SK-N-SH (cell line): ENCODE results near the gene APOLD1. TPM values are rescaled to one million over a fixed set of nuclear protein-coding genes. Genes with fewer than 3 reads are reported as not detected.
"Not testable (repeated sequence)": the region's sequence is repeated elsewhere in the genome, so short reads cannot be mapped to it uniquely, and the experiment has no call there.

ENCODE experiments used
- CTCF ChIA-PET: fragments of 300-600, 350-600 bp; formaldehyde crosslinking; extraction: SDS; loops from one replicate; lab custom pipeline; 2021; lab: Yijun Ruan, JAX
- POLR2A ChIA-PET: fragments of 350-600 bp; sonication (Branson Sonifier 250); formaldehyde crosslinking; extraction: SDS; loops from one replicate; lab custom pipeline; 2020; ENCODE audit warnings: antibody characterized with exemption, inconsistent platforms; lab: Yijun Ruan, JAX
- DNase-seq: peaks from one replicate; pipeline ENCODE4 v3.0.0; 2012
- H2AFZ ChIP-seq: fragments of 200-600 bp; sonication (generic); 2 replicates; pipeline ENCODE4 v1.8.1; 2016; ENCODE audit warnings: antibody characterized with exemption, mild to moderate bottlenecking, low read depth
- H3F3A ChIP-seq: fragments of 200-600 bp; sonication (generic); replicated peaks from 2 replicates; pipeline ENCODE3; 2016; ENCODE audit warnings: antibody characterized with exemption, mild to moderate bottlenecking; ENCODE audit not compliant: insufficient read depth
- H3K27ac ChIP-seq, 2 experiments: fragments of 200-500 bp in 1 of 2; fragments of 200-600 bp in 1 of 2; sonication (Bioruptor generic) in 1 of 2; sonication (generic), shearing (Covaris generic) in 1 of 2; 2 replicates each; pipeline versions ENCODE4 v1.5.1 to v1.6.1; 2014 to 2016; ENCODE audit warnings: low read depth in 2 of 2, inconsistent platforms in 1 of 2, low read length in 1 of 2, mild to moderate bottlenecking in 1 of 2, mixed read lengths in 1 of 2
- H3K27me3 ChIP-seq: fragments of 200-600 bp; sonication (generic), shearing (Covaris generic); 2 replicates; pipeline ENCODE4 v1.6.1; 2016; ENCODE audit warnings: mixed run types; ENCODE audit not compliant: insufficient read depth
- H3K36me3 ChIP-seq, 2 experiments: fragments of 200-500 bp in 1 of 2; fragments of 200-600 bp in 1 of 2; sonication (Bioruptor generic) in 1 of 2; sonication (generic) in 1 of 2; replicated peaks in 1 of 2; 2 replicates each; pipeline versions ENCODE3 to v1.5.1; 2014 to 2016; ENCODE audit warnings: low read length in 1 of 2, mild to moderate bottlenecking in 1 of 2; ENCODE audit not compliant: insufficient read depth in 2 of 2, control insufficient read depth in 1 of 2
- H3K4me1 ChIP-seq, 2 experiments: fragments of 200-500 bp in 1 of 2; fragments of 200-600 bp in 1 of 2; sonication (Bioruptor generic) in 1 of 2; sonication (generic), shearing (Covaris generic) in 1 of 2; 2 replicates each; pipeline versions ENCODE4 v1.5.1 to v1.6.1; 2014 to 2016; ENCODE audit warnings: low read depth in 1 of 2, low read length in 1 of 2, mixed run types in 1 of 2; ENCODE audit not compliant: insufficient read depth in 2 of 2, control insufficient read depth in 1 of 2
- H3K4me2 ChIP-seq: fragments of 200-600 bp; sonication (generic), shearing (Covaris generic); 2 replicates; pipeline ENCODE4 v1.6.1; 2017; ENCODE audit warnings: mixed run types
- H3K4me3 ChIP-seq, 2 experiments: fragments of 200-500 bp in 1 of 2; fragments of 200-600 bp in 1 of 2; sonication (Bioruptor generic) in 1 of 2; sonication (generic), shearing (Covaris generic) in 1 of 2; 2 replicates each; pipeline versions ENCODE4 v1.5.1 to v1.8.1; 2014 to 2016; ENCODE audit warnings: low read depth in 2 of 2, inconsistent platforms in 1 of 2, low read length in 1 of 2, mild to moderate bottlenecking in 1 of 2, mixed read lengths in 1 of 2, moderate library complexity in 1 of 2
- H3K79me2 ChIP-seq: fragments of 200-600 bp; sonication (generic); 2 replicates; pipeline ENCODE4 v1.8.1; 2017; ENCODE audit warnings: mild to moderate bottlenecking; ENCODE audit not compliant: insufficient read depth
- H3K9ac ChIP-seq: fragments of 200-600 bp; sonication (generic); 2 replicates; pipeline ENCODE4 v1.6.1; 2017; ENCODE audit warnings: mixed run types
- H3K9me2 ChIP-seq: fragments of 200-600 bp; sonication (generic); 2 replicates; pipeline ENCODE4 v1.6.1; 2017; ENCODE audit warnings: mixed run types
- H3K9me3 ChIP-seq: fragments of 200-600 bp; sonication (generic); 2 replicates; pipeline ENCODE4 v1.6.1; 2017; ENCODE audit warnings: mixed run types, mild to moderate bottlenecking, moderate library complexity
- H4K20me1 ChIP-seq: fragments of 200-600 bp; sonication (generic); 2 replicates; pipeline ENCODE4 v1.6.1; 2017; ENCODE audit warnings: mild to moderate bottlenecking, mixed run types; ENCODE audit not compliant: insufficient read depth
- CHD2 ChIP-seq: fragments of 150-350 bp; IDR thresholded peaks from 2 replicates; pipeline ENCODE4 v1.6.1; 2018; ENCODE audit warnings: low read length; ENCODE audit not compliant: partially characterized antibody
- ELF1 ChIP-seq: IDR thresholded peaks from 2 replicates; pipeline ENCODE4 v1.4.0; 2012
- FOSL2 ChIP-seq: IDR thresholded peaks from 2 replicates; pipeline ENCODE4 v1.4.0; 2012; ENCODE audit warnings: low read depth, mild to moderate bottlenecking, moderate library complexity, borderline replicate concordance
- FOXM1 ChIP-seq: IDR thresholded peaks from 2 replicates; pipeline ENCODE4 v1.4.0; 2012; ENCODE audit warnings: low read depth, mild to moderate bottlenecking
- GABPA ChIP-seq: IDR thresholded peaks from 2 replicates; pipeline ENCODE4 v1.4.0; 2012; ENCODE audit warnings: low read depth, mild to moderate bottlenecking
- GATA2 ChIP-seq: sonication (generic); formaldehyde crosslinking; IDR thresholded peaks from 2 replicates; pipeline ENCODE4 v1.5.0; 2020; ENCODE audit warnings: mild to moderate bottlenecking, missing genetic modification reagents
- JUND ChIP-seq: IDR thresholded peaks from 2 replicates; pipeline ENCODE4 v1.4.0; 2012
- MEF2A ChIP-seq: IDR thresholded peaks from 2 replicates; pipeline ENCODE4 v1.4.0; 2012; ENCODE audit warnings: low read depth, borderline replicate concordance
- MXI1 ChIP-seq: IDR thresholded peaks from 2 replicates; pipeline ENCODE4 v1.6.1; 2012; ENCODE audit warnings: mild to moderate bottlenecking, low read depth, low read length, improper control_type of control experiment
- NFIC ChIP-seq: IDR thresholded peaks from 2 replicates; pipeline ENCODE4 v1.4.0; 2012; ENCODE audit warnings: borderline replicate concordance
- NRF1 ChIP-seq: IDR thresholded peaks from 2 replicates; pipeline ENCODE4 v1.6.1; 2012; ENCODE audit warnings: low read depth, mild to moderate bottlenecking, low read length
- RAD21 ChIP-seq: IDR thresholded peaks from 2 replicates; pipeline ENCODE4 v1.6.1; 2012; ENCODE audit warnings: mild to moderate bottlenecking, low read length
- SMC3 ChIP-seq: IDR thresholded peaks from 2 replicates; pipeline ENCODE4 v1.6.1; 2012; ENCODE audit warnings: low read depth, low read length, improper control_type of control experiment
- TAF1 ChIP-seq: IDR thresholded peaks from 2 replicates; pipeline ENCODE4 v1.6.1; 2012; ENCODE audit warnings: low read depth, mild to moderate bottlenecking, low read length, moderate library complexity, borderline replicate concordance
- TCF12 ChIP-seq: IDR thresholded peaks from 2 replicates; pipeline ENCODE4 v1.4.0; 2012
- WGBS: methylation state at CpG from one replicate; pipeline ENCODE4 v1.1.6; 2017; ENCODE audit warnings: low lambda C conversion rate; 5-methylcytosine and 5-hydroxymethylcytosine counted together
- polyA plus RNA-seq, 3 experiments: library from polyadenylated mRNA; depleted of rRNA; stranded (reverse); fragments of >200 nt; gene quantifications; 2 replicates each; pipeline ENCODE4 v1.2.3, GENCODE V29; 2012
- TF ChIP-seq, protein P1 (sequence below): fragments of 150-350 bp; IDR thresholded peaks from 2 replicates; pipeline ENCODE4 v1.6.1; 2016; ENCODE audit warnings: mild to moderate bottlenecking, low read depth, low read length
- TF ChIP-seq, protein P2 (sequence below): IDR thresholded peaks from 2 replicates; pipeline ENCODE4; 2012
- TF ChIP-seq, protein P3 (sequence below): IDR thresholded peaks from 2 replicates; pipeline ENCODE4 v1.4.0; 2012; ENCODE audit warnings: low read depth

The APOLD1 gene
- polyA plus RNA-seq, 1 of the 3 experiments (the other 2 are of a cell fraction): 1.7 TPM

DNA sequence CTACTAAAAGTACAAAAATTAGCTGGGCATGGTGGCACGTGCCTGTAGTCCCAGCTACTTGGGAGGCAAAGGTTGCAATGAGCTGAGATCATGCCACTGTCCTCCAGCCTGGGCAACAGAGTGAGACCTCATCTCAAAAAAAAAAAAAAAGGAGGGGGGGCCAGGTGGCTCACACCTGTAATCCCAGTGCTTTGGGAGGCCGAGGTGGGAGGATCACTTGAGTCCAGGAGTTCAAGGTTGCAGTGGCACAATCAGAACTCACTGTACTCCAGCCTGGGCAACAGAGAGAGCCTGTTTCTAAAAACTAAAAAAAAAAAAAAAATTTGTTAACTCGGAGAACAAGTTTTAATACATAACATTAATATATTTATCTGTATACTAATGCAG lies 22.1 kb downstream of the APOLD1 start:
- H3K9me3 ChIP-seq, H3K9ac ChIP-seq, H4K20me1 ChIP-seq, H3K79me2 ChIP-seq, POLR2A ChIA-PET, H3K36me3 ChIP-seq, DNase-seq, H3K27me3 ChIP-seq, CTCF ChIA-PET, H3K9me2 ChIP-seq, H3K4me3 ChIP-seq, H3K4me2 ChIP-seq, H2AFZ ChIP-seq, H3K27ac ChIP-seq: not testable (repeated sequence)
- peaks cover 30% of the 10 kb centered on the region for H3F3A ChIP-seq
- H3K4me1 ChIP-seq: peaks cover 4 to 28% of the 10 kb centered on the region in 2 experiments; a peak in 2 of 4 replicates
- WGBS: 77% methylated on average over 3 of the region's 3 CpGs

DNA sequence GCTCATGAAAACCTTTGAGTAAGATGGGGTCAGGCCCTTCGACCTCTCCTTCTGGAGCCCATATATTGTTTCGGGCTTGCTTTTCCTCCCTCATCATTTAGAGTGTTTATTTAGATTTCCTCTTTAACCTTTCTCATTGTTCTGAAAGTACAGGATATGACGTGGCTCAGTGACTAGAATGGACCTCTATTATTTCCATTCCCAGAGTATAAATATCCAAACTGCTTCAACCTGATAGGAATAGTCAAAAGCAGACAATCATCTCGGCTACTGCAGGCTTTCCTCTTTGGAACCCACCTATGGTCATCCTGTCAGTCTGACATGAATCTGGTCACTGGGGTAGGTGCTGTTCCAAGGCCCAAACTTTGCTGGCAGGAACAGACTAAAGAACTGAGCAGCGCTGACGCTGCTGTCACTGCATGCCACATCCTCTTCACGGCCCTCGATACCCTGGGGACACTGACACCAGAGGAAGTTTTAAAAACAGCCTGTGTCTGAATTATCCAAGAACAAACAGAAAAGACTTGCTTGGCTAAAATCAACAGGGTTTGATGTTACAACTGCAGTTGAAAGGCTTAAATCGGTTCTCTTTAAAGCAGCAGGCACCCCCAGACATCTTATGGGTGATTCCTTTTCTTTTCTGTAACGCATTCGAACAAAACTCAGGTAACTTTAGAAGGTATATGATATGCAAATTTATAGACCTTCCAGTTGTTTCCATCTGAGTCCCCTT lies 22.7 kb downstream of the APOLD1 start:
- no peaks in the 10 kb centered on the region for H3K9me3 ChIP-seq
- H3K27me3 ChIP-seq: no peaks in the 10 kb centered on the region
- TF ChIP-seq, protein P1, sequence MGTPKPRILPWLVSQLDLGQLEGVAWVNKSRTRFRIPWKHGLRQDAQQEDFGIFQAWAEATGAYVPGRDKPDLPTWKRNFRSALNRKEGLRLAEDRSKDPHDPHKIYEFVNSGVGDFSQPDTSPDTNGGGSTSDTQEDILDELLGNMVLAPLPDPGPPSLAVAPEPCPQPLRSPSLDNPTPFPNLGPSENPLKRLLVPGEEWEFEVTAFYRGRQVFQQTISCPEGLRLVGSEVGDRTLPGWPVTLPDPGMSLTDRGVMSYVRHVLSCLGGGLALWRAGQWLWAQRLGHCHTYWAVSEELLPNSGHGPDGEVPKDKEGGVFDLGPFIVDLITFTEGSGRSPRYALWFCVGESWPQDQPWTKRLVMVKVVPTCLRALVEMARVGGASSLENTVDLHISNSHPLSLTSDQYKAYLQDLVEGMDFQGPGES: no peak
- TF ChIP-seq FOSL2 (no peak), MXI1 (no peak), GATA2 (no peak), GABPA (no peak), TCF12 (no peak), RAD21 (no peak), SMC3 (no peak), MEF2A (no peak), FOXM1 (no peak), CHD2 (no peak), ELF1 (no peak), JUND (no peak), TAF1 (no peak), NFIC (no peak), NRF1 (no peak)
- TF ChIP-seq, protein P2, sequence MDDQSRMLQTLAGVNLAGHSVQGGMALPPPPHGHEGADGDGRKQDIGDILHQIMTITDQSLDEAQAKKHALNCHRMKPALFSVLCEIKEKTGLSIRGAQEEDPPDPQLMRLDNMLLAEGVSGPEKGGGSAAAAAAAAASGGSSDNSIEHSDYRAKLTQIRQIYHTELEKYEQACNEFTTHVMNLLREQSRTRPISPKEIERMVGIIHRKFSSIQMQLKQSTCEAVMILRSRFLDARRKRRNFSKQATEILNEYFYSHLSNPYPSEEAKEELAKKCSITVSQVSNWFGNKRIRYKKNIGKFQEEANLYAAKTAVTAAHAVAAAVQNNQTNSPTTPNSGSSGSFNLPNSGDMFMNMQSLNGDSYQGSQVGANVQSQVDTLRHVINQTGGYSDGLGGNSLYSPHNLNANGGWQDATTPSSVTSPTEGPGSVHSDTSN: no peak
- TF ChIP-seq, protein P3, sequence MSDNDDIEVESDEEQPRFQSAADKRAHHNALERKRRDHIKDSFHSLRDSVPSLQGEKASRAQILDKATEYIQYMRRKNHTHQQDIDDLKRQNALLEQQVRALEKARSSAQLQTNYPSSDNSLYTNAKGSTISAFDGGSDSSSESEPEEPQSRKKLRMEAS: no peak
- DNase-seq: no peak
- H3K27ac ChIP-seq: peak overlapping the region in 1 of 2 experiments; percentile 80; a peak in 2 of 4 replicates
- peak overlapping the region; percentile 2; the same call in 1 of the 2 replicates for H3K9ac ChIP-seq
- peak overlapping the region; percentile 64; the same call in 1 of the 2 replicates for H3K4me2 ChIP-seq
- no peaks in the 10 kb centered on the region for H3K36me3 ChIP-seq
- H3K4me1 ChIP-seq: peaks cover 2 to 24% of the 10 kb centered on the region in 2 experiments; a peak in 2 of 4 replicates
- ChIA-PET POLR2A (no interaction called here), CTCF (no interaction called here)
- peaks cover 26% of the 10 kb centered on the region for H3F3A ChIP-seq
- H3K9me2 ChIP-seq: no peaks in the 10 kb centered on the region
- no peaks in the 10 kb centered on the region for H4K20me1 ChIP-seq
- H2AFZ ChIP-seq: peak overlapping the region; percentile 62
- WGBS: 79% methylated on average over 11 of the region's 11 CpGs
- no peak overlapping the region for H3K4me3 ChIP-seq
- H3K79me2 ChIP-seq: peaks cover under 1% of the 10 kb centered on the region; the same call in 1 of the 2 replicates
